K562 (cell line): ENCODE data around the gene NCAM2. TPM values are rescaled to one million over a fixed set of nuclear protein-coding genes. Genes with fewer than 3 reads are reported as not detected.
A peak's percentile ranks its signal among the peaks of the same experiment; 100 is the strongest.

ENCODE experiments used
- ATAC-seq: fragments of 200-7000 bp; cut with Tn5 transposase; 3 replicates; pipeline ENCODE4 v1.9.1; 2020; ENCODE audit warnings: moderate library complexity
- BruUV-seq: library from RNA; stranded (reverse); fragments of 400-500 nt; replicated peaks from 2 replicates; lab custom pipeline; 2021; lab: Mats Ljungman, UMichigan
- CTCF ChIA-PET: fragments of 300-600 bp; formaldehyde crosslinking; extraction: SDS; loops from one replicate; lab custom pipeline; 2021; ENCODE audit warnings: low intra/inter-chr PET ratio; lab: Yijun Ruan, JAX
- POLR2A ChIA-PET: fragments of 300-600, 350-650 bp; sonication (Branson Sonifier 250); formaldehyde crosslinking; extraction: SDS; loops from one replicate; lab custom pipeline; 2021; ENCODE audit warnings: antibody characterized with exemption, inconsistent platforms; lab: Yijun Ruan, JAX
- DNase-seq, 4 experiments: peaks; one replicate each; pipeline versions ENCODE4 v3.0.0 to v3.0.0-alpha.2; 2011 to 2018; ENCODE audit warnings: low spot score in 3 of 4, mixed read lengths in 3 of 4; ENCODE audit errors: extremely low read depth in 1 of 4
- FAIRE-seq: peaks from 2 replicates; lab custom pipeline; 2011; peaks lifted over from hg19 to GRCh38; lab: Jason Lieb, UNC
- H2AFZ ChIP-seq: 2 replicates; pipeline ENCODE4 v1.6.0; 2011; ENCODE audit warnings: low read depth, low read length, control low read depth, inconsistent platforms
- H3K27ac ChIP-seq: fragments of 200-600 bp; 3 replicates; pipeline ENCODE4 v1.8.0; 2011; ENCODE audit warnings: low read depth, mild to moderate bottlenecking, control low read depth, inconsistent platforms, low read length, moderate library complexity, mixed read lengths; ENCODE audit errors: extremely low read depth
- H3K27me3 ChIP-seq, 2 experiments: fragments of 300-600 bp in 1 of 2; 2 replicates in 1 of 2; 3 replicates in 1 of 2; pipeline versions ENCODE4 v1.6.0 to v1.8.0; 2011; ENCODE audit warnings: inconsistent platforms in 2 of 2, low read length in 2 of 2, mild to moderate bottlenecking in 1 of 2, mixed read lengths in 1 of 2, moderate library complexity in 1 of 2; ENCODE audit not compliant: control insufficient read depth in 2 of 2, insufficient read depth in 2 of 2
- H3K36me3 ChIP-seq: fragments of 300-600 bp; 3 replicates; pipeline ENCODE4 v1.8.0; 2011; ENCODE audit warnings: mild to moderate bottlenecking, low read length, inconsistent platforms; ENCODE audit not compliant: control insufficient read depth, insufficient read depth
- H3K4me1 ChIP-seq, 2 experiments: fragments of 200-600 bp in 1 of 2; replicated peaks in 1 of 2; 2 replicates in 1 of 2; 3 replicates in 1 of 2; pipeline versions ENCODE4 v1.5.1 to v1.8.0; 2011; ENCODE audit warnings: inconsistent platforms in 2 of 2, low read length in 2 of 2, mild to moderate bottlenecking in 1 of 2, mixed read lengths in 1 of 2, moderate library complexity in 1 of 2; ENCODE audit not compliant: control insufficient read depth in 2 of 2, insufficient read depth in 2 of 2
- H3K4me2 ChIP-seq: 2 replicates; pipeline ENCODE4 v1.6.1; 2011; ENCODE audit warnings: low read length, control low read depth, inconsistent platforms, mixed read lengths; ENCODE audit not compliant: insufficient read depth
- H3K4me3 ChIP-seq: fragments of 200-600 bp; sonication (generic), shearing (Covaris generic); 2 replicates; pipeline ENCODE4 v1.5.1; 2016; ENCODE audit warnings: control low read depth, inconsistent platforms
- H3K79me2 ChIP-seq: fragments of 200-600 bp; 3 replicates; pipeline ENCODE4 v1.8.0; 2011; ENCODE audit warnings: low read length, inconsistent platforms; ENCODE audit not compliant: control insufficient read depth, insufficient read depth
- H3K9ac ChIP-seq, 2 experiments: 2 replicates each; pipeline versions ENCODE4 v1.6.0 to v1.6.1; 2011; ENCODE audit warnings: low read depth in 2 of 2, low read length in 2 of 2, control low read depth in 1 of 2, inconsistent platforms in 1 of 2, mild to moderate bottlenecking in 1 of 2, mixed read lengths in 1 of 2; ENCODE audit not compliant: insufficient read depth in 1 of 2
- H3K9me1 ChIP-seq: one replicate; pipeline ENCODE4 v1.6.0; 2011; ENCODE audit warnings: inconsistent platforms, mild to moderate bottlenecking, low read length, moderate library complexity; ENCODE audit not compliant: control insufficient read depth, insufficient read depth
- H3K9me3 ChIP-seq: replicated peaks from 2 replicates; pipeline ENCODE4 v1.5.1; 2011; ENCODE audit warnings: low read depth, low read length, inconsistent platforms; ENCODE audit not compliant: control insufficient read depth, insufficient read depth
- H4K20me1 ChIP-seq: replicated peaks from 2 replicates; pipeline ENCODE4 v1.6.1; 2011; ENCODE audit warnings: low read length, inconsistent platforms, mixed read lengths; ENCODE audit not compliant: control insufficient read depth, insufficient read depth
- FOSL1 ChIP-seq: fragments of 200-800 bp; sonication (Bioruptor generic); conservative IDR thresholded peaks from 2 replicates; pipeline ENCODE4 v1.6.1; 2016; ENCODE audit warnings: missing genetic modification characterization, missing compliant biosample characterization
- GTF2E2 ChIP-seq: fragments of 200-800 bp; sonication (Bioruptor generic); IDR thresholded peaks from 2 replicates; pipeline ENCODE4 v1.6.1; 2016; ENCODE audit warnings: missing genetic modification characterization, missing compliant biosample characterization
- KDM1A ChIP-seq, 2 experiments: fragments of 450-650 bp; IDR thresholded peaks; 2 replicates each; pipeline ENCODE4 v1.6.1; 2016; ENCODE audit warnings: mild to moderate bottlenecking in 2 of 2
- NCOA2 ChIP-seq, 2 experiments: fragments of 450-650 bp; IDR thresholded peaks; 2 replicates each; pipeline ENCODE4 v1.6.1; 2018; ENCODE audit warnings: mild to moderate bottlenecking in 2 of 2, moderate library complexity in 1 of 2; ENCODE audit not compliant: partially characterized antibody in 2 of 2
- NR2C2 ChIP-seq, 2 experiments: fragments of 200-800 bp in 1 of 2; sonication (Bioruptor generic) in 1 of 2; sonication (generic) in 1 of 2; formaldehyde crosslinking in 1 of 2; IDR thresholded peaks; 2 replicates each; pipeline versions ENCODE4 v1.6.1 to v1.8.0; 2016 to 2022; ENCODE audit warnings: mild to moderate bottlenecking in 1 of 2, missing compliant biosample characterization in 1 of 2, missing genetic modification characterization in 1 of 2, missing genetic modification reagents in 1 of 2
- VEZF1 ChIP-seq: fragments of 200-800 bp; sonication (Bioruptor generic); IDR thresholded peaks from 2 replicates; pipeline ENCODE4 v1.6.1; 2017; ENCODE audit warnings: missing genetic modification characterization, missing compliant biosample characterization
- ZMIZ1 ChIP-seq, 2 experiments: fragments of 150-350 bp in 1 of 2; IDR thresholded peaks; 2 replicates each; pipeline ENCODE4 v1.6.1; 2012 to 2016; ENCODE audit warnings: low read depth in 2 of 2, low read length in 2 of 2, mild to moderate bottlenecking in 1 of 2, moderate library complexity in 1 of 2
- WGBS: fragments of 100-300 bp; shearing (Covaris generic); methylation state at CpG from one replicate; pipeline ENCODE4 v1.1.6; 2016; ENCODE audit warnings: low coverage, mixed read lengths; ENCODE audit not compliant: insufficient coverage; ENCODE audit errors: missing lambda C conversion rate; 5-methylcytosine and 5-hydroxymethylcytosine counted together
- in situ Hi-C: fragments of 300-500 bp; cut with MboI; formaldehyde crosslinking; loops from 4 replicates; pipeline ENCODE4 v1.15.0; 2018; ENCODE audit warnings: inconsistent platforms, mixed read lengths
- intact Hi-C: fragments of 100-400 bp; cut with micrococcal nuclease; formaldehyde crosslinking; loops from 2 replicates; pipeline ENCODE4 v1.14.2; 2022
- polyA plus RNA-seq, 8 experiments: library from polyadenylated mRNA; depleted of rRNA in 4 of 8; stranded (reverse) in 5 of 8; unstranded in 3 of 8; fragments of >200 nt; fragmentation: Nextera tagmentation in 2 of 8; fragmentation: Illumina TruSeq in 1 of 8; extraction: Ambion mirVana in 2 of 8; extraction: Trizol in 1 of 8; gene quantifications; 2 replicates each; pipeline versions ENCODE4 v1.2.1 to v1.2.3, GENCODE V29; 2011 to 2014; ENCODE audit warnings: inconsistent platforms in 1 of 8, missing spikeins in 1 of 8
- total RNA-seq, 7 experiments: library from RNA; depleted of rRNA in 6 of 7; stranded (reverse); fragments of >200 nt in 6 of 7; fragmentation: Illumina TruSeq in 2 of 7; extraction: Trizol in 2 of 7; gene quantifications; 2 replicates each; pipeline versions ENCODE4 v1.2.1 to v1.2.3, GENCODE V29; 2011 to 2021; ENCODE audit warnings: low replicate concordance in 1 of 7
- TF ChIP-seq, protein P1 (sequence below): fragments of 250-450 bp; sonication (Bioruptor Pico); IDR thresholded peaks from 2 replicates; pipeline ENCODE4 v1.8.0; 2022; ENCODE audit warnings: inconsistent platforms

NCAM2 gene
- total and polyA plus RNA-seq, 9 of the 15 experiments (the other 6 are each of a cell fraction or from before 2014, with no cell fraction given): 14.0 to 58.2 (median 27.8) TPM

GRCh38 chr21:21146587-21147373 is 148.6 kb downstream of the NCAM2 start (continued):
- TF ChIP-seq, protein P1, sequence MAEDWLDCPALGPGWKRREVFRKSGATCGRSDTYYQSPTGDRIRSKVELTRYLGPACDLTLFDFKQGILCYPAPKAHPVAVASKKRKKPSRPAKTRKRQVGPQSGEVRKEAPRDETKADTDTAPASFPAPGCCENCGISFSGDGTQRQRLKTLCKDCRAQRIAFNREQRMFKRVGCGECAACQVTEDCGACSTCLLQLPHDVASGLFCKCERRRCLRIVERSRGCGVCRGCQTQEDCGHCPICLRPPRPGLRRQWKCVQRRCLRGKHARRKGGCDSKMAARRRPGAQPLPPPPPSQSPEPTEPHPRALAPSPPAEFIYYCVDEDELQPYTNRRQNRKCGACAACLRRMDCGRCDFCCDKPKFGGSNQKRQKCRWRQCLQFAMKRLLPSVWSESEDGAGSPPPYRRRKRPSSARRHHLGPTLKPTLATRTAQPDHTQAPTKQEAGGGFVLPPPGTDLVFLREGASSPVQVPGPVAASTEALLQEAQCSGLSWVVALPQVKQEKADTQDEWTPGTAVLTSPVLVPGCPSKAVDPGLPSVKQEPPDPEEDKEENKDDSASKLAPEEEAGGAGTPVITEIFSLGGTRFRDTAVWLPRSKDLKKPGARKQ (CRISPR knock-in tag): no peak
- TF ChIP-seq, all 486 proteins: peak for 119

DNA sequence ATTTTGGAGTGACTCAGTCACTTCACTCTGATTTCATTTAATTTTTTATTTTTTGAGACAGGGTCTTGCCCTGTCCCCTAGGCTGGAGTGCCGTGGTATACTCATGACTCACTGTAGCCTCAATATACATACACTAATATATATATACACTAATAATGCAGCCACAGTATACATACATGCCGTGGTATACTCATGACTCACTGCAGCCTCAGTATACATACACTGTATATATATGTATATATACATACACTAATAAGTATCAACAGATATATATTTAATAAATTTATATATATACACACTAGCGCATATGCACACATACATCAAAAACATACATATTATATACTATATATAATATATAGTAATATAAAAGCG is 149.2 kb downstream of the NCAM2 start:
- Histone ChIP-seq H3K9ac (peak overlapping the region in 1 of 2 experiments; percentile 90; a peak in 2 of 4 replicates), H3K79me2 (peaks cover 99% of the 10 kb centered on the region), H3K4me1 (no peaks in the 10 kb centered on the region; a peak in 1 of 5 replicates), H3K9me3 (peaks cover 6% of the 10 kb centered on the region; the same call in 1 of the 2 replicates), H3K9me1 (no peaks in the 10 kb centered on the region), H3K4me3 (peak overlapping the region; percentile 64), H3K4me2 (peak overlapping the region; percentile 78; the same call in 1 of the 2 replicates), H3K27me3 (no peaks in the 10 kb centered on the region), H2AFZ (peak overlapping the region; percentile 67), H3K36me3 (peaks cover 14% of the 10 kb centered on the region), H4K20me1 (no peaks in the 10 kb centered on the region), H3K27ac (peak overlapping the region; percentile 87)
- DNase-seq (peak in 1 of 4 experiments; percentile 44), FAIRE-seq (no peak), ATAC-seq (peak; percentile 54)
- 0% methylated on average over 4 of the region's 4 CpGs for WGBS
- POLR2A ChIA-PET: interaction anchor here (1.2 to 1.5 kb wide), 2 partner anchors 9 to 11 kb away, joined by 3 to 4 read pairs; no protein-coding TSS in a partner anchor
- CTCF ChIA-PET: no interaction called here
- TSS peak; percentile 81 for BruUV-seq
- in situ Hi-C loops: no loop called here
- intact Hi-C loops: loop anchor here (2.0 kb wide), 1 partner anchor 53 kb away; no protein-coding TSS in a partner anchor
- peak in 1 of 2 experiments; percentile 79; a peak in 2 of 4 replicates for TF ChIP-seq KDM1A (IDR thresholded peaks at IDR 0.05)
- no peak for TF ChIP-seq NR2C2 (CRISPR knock-in tag; IDR thresholded peaks at IDR 0.05)
- peak; percentile 8; the same call in 1 of the 2 replicates for TF ChIP-seq NR2C2 (tag; IDR thresholded peaks at IDR 0.05)
- TF ChIP-seq ZMIZ1 (IDR thresholded peaks at IDR 0.05; ENCODE audit: low read depth in 2 of 2, low read length in 2 of 2): no peak
- peak; percentile 24; the same call in 1 of the 2 replicates for TF ChIP-seq FOSL1
- TF ChIP-seq VEZF1 (CRISPR knock-in tag): 0 out of 2 replicates have a peak, but pooled peaks have one; percentile 4
- TF ChIP-seq GTF2E2 (tag): peak; percentile 18; the same call in 1 of the 2 replicates
- TF ChIP-seq NCOA2 (IDR thresholded peaks at IDR 0.05; ENCODE audit: partially characterized antibody in 2 of 2): peak in 1 of 2 experiments; percentile 65
